Measurements from ENCODE around the gene FOXF1. TPM values are rescaled to one million over a fixed set of nuclear protein-coding genes. Genes with fewer than 3 reads are reported as not detected.

The FOXF1 gene
- total RNA-seq, result 10 to 100 TPM; 21.7 to 30.3 TPM
- polyA plus RNA-seq (ENCODE audit: insufficient read length in 6 of 6), result 10 to 100 TPM; 35.6 to 51.1 (median 44.8) TPM
- long read RNA-seq, donor 1, transcript FOXF1-201 (2 exons, 3,516 nt), result major isoform, 58 of 58 reads
- long read RNA-seq, donor 1, partial matches to known transcripts, result 0 of 58 reads
- long read RNA-seq, donor 1, other reads (novel, unspliced or antisense), result 0 of 58 reads
- long read RNA-seq, donor 2, transcript FOXF1-201 (2 exons, 3,516 nt), result major isoform, 55 of 55 reads
- long read RNA-seq, donor 2, partial matches to known transcripts, result 0 of 55 reads
- long read RNA-seq, donor 2, other reads (novel, unspliced or antisense), result 0 of 55 reads
- long read RNA-seq, donor 3, transcript FOXF1-201 (2 exons, 3,516 nt), result major isoform, 43 of 67 reads
- long read RNA-seq, donor 3, partial matches to known transcripts, result 24 of 67 reads
- long read RNA-seq, donor 3, other reads (novel, unspliced or antisense), result 0 of 67 reads
- long read RNA-seq, donor 4, transcript FOXF1-201 (2 exons, 3,516 nt), result major isoform, 6 of 8 reads
- long read RNA-seq, donor 4, partial matches to known transcripts, result 0 of 8 reads
- long read RNA-seq, donor 4, other reads (novel, unspliced or antisense), result 2 of 8 reads
- long read RNA-seq, donor 5, transcript FOXF1-201 (2 exons, 3,516 nt), result major isoform, 45 of 45 reads
- long read RNA-seq, donor 5, partial matches to known transcripts, result 0 of 45 reads
- long read RNA-seq, donor 5, other reads (novel, unspliced or antisense), result 0 of 45 reads
- long read RNA-seq, donor 6, transcript FOXF1-201 (2 exons, 3,516 nt), result major isoform, 28 of 34 reads
- long read RNA-seq, donor 6, partial matches to known transcripts, result 6 of 34 reads
- long read RNA-seq, donor 6, other reads (novel, unspliced or antisense), result 0 of 34 reads
- long read RNA-seq, donor 7, transcript FOXF1-201 (2 exons, 3,516 nt), result major isoform, 16 of 63 reads
- long read RNA-seq, donor 7, partial matches to known transcripts, result 47 of 63 reads
- long read RNA-seq, donor 7, other reads (novel, unspliced or antisense), result 0 of 63 reads
- long read RNA-seq, donor 8, transcript FOXF1-201 (2 exons, 3,516 nt), result major isoform, 37 of 42 reads
- long read RNA-seq, donor 8, partial matches to known transcripts, result 5 of 42 reads
- long read RNA-seq, donor 8, other reads (novel, unspliced or antisense), result 0 of 42 reads
- long read RNA-seq, donor 9, result 0 reads
- long read RNA-seq, donor 10, partial matches to known transcripts, result 0 of 1 reads
- long read RNA-seq, donor 10, other reads (novel, unspliced or antisense), result 0 of 1 reads
- long read RNA-seq, donor 11, result 0 reads
- long read RNA-seq, donor 12, transcript FOXF1-201 (2 exons, 3,516 nt), result major isoform, 19 of 19 reads
- long read RNA-seq, donor 12, partial matches to known transcripts, result 0 of 19 reads
- long read RNA-seq, donor 12, other reads (novel, unspliced or antisense), result 0 of 19 reads

DNA sequence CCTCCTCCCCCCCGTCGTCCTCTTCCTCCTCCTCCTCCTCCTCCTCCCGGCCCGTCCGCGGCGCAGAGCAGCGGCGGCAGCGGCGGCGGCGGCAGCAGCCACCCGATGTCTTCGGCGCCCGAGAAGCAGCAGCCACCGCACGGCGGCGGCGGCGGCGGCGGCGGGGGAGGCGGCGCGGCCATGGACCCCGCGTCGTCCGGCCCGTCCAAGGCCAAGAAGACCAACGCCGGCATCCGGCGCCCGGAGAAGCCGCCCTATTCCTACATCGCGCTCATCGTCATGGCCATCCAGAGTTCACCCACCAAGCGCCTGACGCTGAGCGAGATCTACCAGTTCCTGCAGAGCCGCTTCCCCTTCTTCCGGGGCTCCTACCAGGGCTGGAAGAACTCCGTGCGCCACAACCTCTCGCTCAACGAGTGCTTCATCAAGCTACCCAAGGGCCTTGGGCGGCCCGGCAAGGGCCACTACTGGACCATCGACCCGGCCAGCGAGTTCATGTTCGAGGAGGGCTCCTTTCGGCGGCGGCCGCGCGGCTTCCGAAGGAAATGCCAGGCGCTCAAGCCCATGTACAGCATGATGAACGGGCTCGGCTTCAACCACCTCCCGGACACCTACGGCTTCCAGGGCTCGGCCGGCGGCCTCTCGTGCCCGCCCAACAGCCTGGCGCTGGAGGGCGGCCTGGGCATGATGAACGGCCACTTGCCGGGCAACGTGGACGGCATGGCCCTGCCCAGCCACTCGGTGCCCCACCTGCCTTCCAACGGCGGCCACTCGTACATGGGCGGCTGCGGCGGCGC, at the start of gene FOXF1:
FOXF1 (plus strand) TSS at position 63 of the 797 bp plus-strand sequence; CDS start at position 106, 43 bp downstream.
- intact Hi-C loops (cut with DNase I), result loop anchor here (10.0 kb wide), 2 partner anchors 316 to 436 kb away; no protein-coding TSS in a partner anchor
- H3K27me3 ChIP-seq, result peaks cover 82 to 100% of the 10 kb centered on the region in 2 donors

DNA sequence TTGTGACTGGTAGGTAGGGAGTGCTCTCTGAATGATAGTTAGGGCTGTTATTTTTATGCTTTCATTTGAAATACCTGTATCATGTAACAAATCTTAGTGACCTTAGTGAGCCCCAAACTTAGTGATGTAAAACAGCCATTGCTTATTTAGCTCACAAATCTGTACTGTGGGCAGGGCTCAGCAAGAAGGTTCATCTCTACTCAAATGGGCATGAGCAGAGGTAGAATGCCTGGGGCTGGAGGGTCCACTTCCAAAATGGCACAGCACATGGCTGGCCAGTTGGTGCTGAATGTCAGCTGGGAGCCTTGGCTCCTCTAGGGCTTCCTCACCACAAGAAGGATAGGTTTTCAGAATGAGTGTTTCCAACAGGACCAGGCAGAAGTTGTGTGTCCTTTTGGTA, 49.3 kb upstream of the FOXF1 start:
- H3K27ac ChIP-seq, result no peak overlapping the region
- H3K27me3 ChIP-seq, result peaks cover 0 to 4% of the 10 kb centered on the region in 2 donors
- intact Hi-C loops (cut with DNase I), result no loop called here
- H3K9me3 ChIP-seq, result peaks cover 0 to 12% of the 10 kb centered on the region in 2 donors
- peaks cover 4 to 5% of the 10 kb centered on the region in 2 donors for H3K4me1 ChIP-seq
- no peaks in the 10 kb centered on the region for H3K36me3 ChIP-seq
- H3K4me3 ChIP-seq, result no peak overlapping the region
- TF ChIP-seq, protein P1, sequence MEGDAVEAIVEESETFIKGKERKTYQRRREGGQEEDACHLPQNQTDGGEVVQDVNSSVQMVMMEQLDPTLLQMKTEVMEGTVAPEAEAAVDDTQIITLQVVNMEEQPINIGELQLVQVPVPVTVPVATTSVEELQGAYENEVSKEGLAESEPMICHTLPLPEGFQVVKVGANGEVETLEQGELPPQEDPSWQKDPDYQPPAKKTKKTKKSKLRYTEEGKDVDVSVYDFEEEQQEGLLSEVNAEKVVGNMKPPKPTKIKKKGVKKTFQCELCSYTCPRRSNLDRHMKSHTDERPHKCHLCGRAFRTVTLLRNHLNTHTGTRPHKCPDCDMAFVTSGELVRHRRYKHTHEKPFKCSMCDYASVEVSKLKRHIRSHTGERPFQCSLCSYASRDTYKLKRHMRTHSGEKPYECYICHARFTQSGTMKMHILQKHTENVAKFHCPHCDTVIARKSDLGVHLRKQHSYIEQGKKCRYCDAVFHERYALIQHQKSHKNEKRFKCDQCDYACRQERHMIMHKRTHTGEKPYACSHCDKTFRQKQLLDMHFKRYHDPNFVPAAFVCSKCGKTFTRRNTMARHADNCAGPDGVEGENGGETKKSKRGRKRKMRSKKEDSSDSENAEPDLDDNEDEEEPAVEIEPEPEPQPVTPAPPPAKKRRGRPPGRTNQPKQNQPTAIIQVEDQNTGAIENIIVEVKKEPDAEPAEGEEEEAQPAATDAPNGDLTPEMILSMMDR (IDR thresholded peaks at IDR 0.05), result no peak
- no peak for DNase-seq
- ATAC-seq, result no peak

More for the DNA sequence above, at the start of gene FOXF1:
- ATAC-seq (no peak), DNase-seq (peak in 1 of 4 donors; percentile 63)
- H3K27ac ChIP-seq, result peak within 1 kb of the TSS; percentile 87 to 96
- no peaks in the 10 kb centered on the region for H3K36me3 ChIP-seq
- peaks cover 0 to 37% of the 10 kb centered on the region in 2 donors for H3K4me1 ChIP-seq
- peak within 1 kb of the TSS; percentile 53 to 54 for H3K4me3 ChIP-seq
- H3K9me3 ChIP-seq, result no peaks in the 10 kb centered on the region
- TF ChIP-seq, protein P1 (IDR thresholded peaks at IDR 0.05), result no peak

DNA sequence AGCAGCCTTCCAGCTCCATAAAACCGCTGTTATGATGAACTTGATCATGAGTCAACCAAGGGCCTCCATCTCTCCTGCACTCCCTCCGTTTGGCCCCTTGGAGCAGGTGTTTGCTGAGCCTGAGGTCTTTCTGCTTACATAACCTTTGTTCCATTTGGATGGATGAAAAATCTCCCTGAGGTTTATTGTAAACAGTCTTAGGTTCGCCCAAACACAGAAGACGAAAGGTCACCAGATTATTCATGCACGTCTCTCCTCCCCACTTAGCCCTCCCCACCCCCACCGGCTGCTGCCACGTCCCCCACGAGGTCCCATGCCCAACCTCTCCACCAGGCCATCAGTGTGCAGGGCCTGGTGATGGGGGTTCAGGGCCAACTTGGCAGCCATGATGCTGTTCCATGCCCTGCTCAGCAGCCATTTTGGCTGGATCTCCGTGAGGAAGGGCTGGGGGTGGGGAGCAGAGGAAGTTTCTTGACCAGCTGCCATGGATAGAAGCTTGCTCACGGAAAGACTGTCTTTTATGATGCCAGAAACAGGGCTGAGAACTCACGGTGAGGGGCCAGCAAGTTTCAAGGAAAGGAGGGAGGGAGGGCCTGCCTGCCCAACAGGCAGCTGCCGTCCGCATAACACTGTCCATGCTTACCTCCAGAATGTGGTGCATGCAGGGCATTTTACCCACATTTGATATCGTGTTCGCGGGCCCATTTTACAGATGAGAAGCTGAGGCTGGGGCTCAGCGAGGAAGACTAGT, 47.8 kb upstream of the FOXF1 start:
- Histone ChIP-seq H3K27me3 (peaks cover 0 to 4% of the 10 kb centered on the region in 2 donors), H3K36me3 (no peaks in the 10 kb centered on the region), H3K9me3 (peaks cover 0 to 12% of the 10 kb centered on the region in 2 donors), H3K27ac (no peak overlapping the region), H3K4me1 (peaks cover 0 to 5% of the 10 kb centered on the region in 2 donors), H3K4me3 (no peak overlapping the region)
- TF ChIP-seq, protein P1 (IDR thresholded peaks at IDR 0.05), result no peak
- intact Hi-C loops (cut with DNase I), result no loop called here
- ATAC-seq, result no peak
- DNase-seq, result peak in 1 of 4 donors; percentile 20

DNA sequence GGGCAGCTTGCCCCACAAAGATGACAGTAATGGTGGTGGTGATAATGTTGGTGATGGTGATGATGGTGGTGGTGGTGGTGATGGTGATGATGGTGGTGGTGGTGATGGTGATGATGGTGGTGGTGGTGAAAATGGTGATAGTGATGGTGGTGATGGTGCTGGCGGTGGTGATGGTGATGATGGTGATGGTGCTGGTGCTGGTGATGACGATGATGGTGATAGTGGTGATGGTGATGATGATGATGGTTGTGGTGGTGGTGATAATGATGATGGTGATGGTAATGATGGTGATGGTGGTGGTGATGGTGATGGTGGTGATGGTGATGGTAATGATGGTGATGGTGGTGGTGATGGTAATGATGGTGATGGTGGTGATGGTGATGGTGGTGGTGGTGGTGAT, 46.3 kb upstream of the FOXF1 start:
- DNase-seq, result no peak
- no peak overlapping the region for H3K27ac ChIP-seq
- TF ChIP-seq, protein P1 (IDR thresholded peaks at IDR 0.05), result no peak
- no peaks in the 10 kb centered on the region for H3K4me1 ChIP-seq
- H3K27me3 ChIP-seq, result peaks cover 0 to 4% of the 10 kb centered on the region in 2 donors
- H3K4me3 ChIP-seq, result no peak overlapping the region
- H3K36me3 ChIP-seq, result no peaks in the 10 kb centered on the region
- intact Hi-C loops (cut with DNase I), result no loop called here
- H3K9me3 ChIP-seq, result peaks cover 0 to 12% of the 10 kb centered on the region in 2 donors
- no peak for ATAC-seq
